ENCODE results near the gene SLC26A8. TPM values are rescaled to one million over a fixed set of nuclear protein-coding genes. Genes with fewer than 3 reads are reported as not detected.
"Not testable (repeated sequence)": the region's sequence is repeated elsewhere in the genome, so short reads cannot be mapped to it uniquely, and the experiment has no call there.

Gene SLC26A8
- total RNA-seq, 1 experiment from 2014 or later = 1.8 TPM

DNA sequence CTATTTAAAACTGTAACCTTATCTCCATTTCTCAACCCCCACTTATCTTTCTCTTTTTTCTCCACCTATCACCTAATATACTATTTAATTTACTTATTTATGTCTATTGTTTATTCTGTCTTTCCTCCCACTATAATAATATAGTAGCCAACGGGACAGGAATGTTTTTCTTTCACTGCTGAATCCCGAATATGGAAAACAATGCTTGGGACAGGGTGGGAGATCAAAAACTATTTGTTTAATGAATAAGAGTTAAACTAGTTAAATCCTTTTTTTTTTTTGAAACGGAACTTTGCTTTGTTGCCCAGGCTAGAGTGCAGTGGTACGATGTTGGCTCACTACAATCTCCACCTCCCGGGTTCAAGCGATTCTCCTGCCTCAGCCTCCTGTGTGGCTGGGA is 109.9 kb downstream of the SLC26A8 start:
- peaks cover 18% of the 10 kb centered on the region for H3K9me3 ChIP-seq
- BruUV-seq (replicated peaks) = no TSS peak
- H3K36me3 Mint-ChIP-seq (ENCODE audit: insufficient read depth, unreplicated experiment) = peaks cover 81% of the 10 kb centered on the region
- peaks cover 12% of the 10 kb centered on the region for H3K4me1 Mint-ChIP-seq (ENCODE audit: low read depth, unreplicated experiment)
- no peaks in the 10 kb centered on the region for H3K9me3 Mint-ChIP-seq (ENCODE audit: unreplicated experiment)
- ChIA-PET CTCF (no interaction called here), POLR2A (no interaction called here)
- H3K27ac Mint-ChIP-seq (ENCODE audit: unreplicated experiment) = no peak overlapping the region
- no peaks in the 10 kb centered on the region for H3K27me3 ChIP-seq (replicated peaks; ENCODE audit: control insufficient read depth, insufficient read depth, low read length)
- intact Hi-C loops (cut with micrococcal nuclease; ENCODE audit: unreplicated experiment) = no loop called here
- no peak overlapping the region for H3K4me3 ChIP-seq (ENCODE audit: low read depth, low read length)
- peaks cover 5% of the 10 kb centered on the region; the same call in 1 of the 2 replicates for H3K4me1 ChIP-seq
- H3K36me3 ChIP-seq (ENCODE audit: control insufficient read depth, insufficient read depth, low read length) = peaks cover 6% of the 10 kb centered on the region
- no peak for TF ChIP-seq CTCF (IDR thresholded peaks at IDR 0.05; ENCODE audit: insufficient read depth in 1 of 2, low read depth in 1 of 2, low read length in 1 of 2, severe bottlenecking in 1 of 2, unreplicated experiment in 1 of 2)
- no peak for DNase-seq
- no peak overlapping the region for H3K4me3 Mint-ChIP-seq (ENCODE audit: unreplicated experiment)
- no peaks in the 10 kb centered on the region for H3K27me3 Mint-ChIP-seq (ENCODE audit: insufficient read depth, unreplicated experiment)

- H3K27ac Mint-ChIP-seq (ENCODE audit: unreplicated experiment) = no peak overlapping the region
- peaks cover 29% of the 10 kb centered on the region for H3K9me3 ChIP-seq
- ChIA-PET CTCF (no interaction called here), POLR2A (no interaction called here)
- H3K36me3 Mint-ChIP-seq (ENCODE audit: insufficient read depth, unreplicated experiment) = peaks cover 96% of the 10 kb centered on the region
- TF ChIP-seq CTCF (IDR thresholded peaks at IDR 0.05; ENCODE audit: insufficient read depth in 1 of 2, low read depth in 1 of 2, low read length in 1 of 2, severe bottlenecking in 1 of 2, unreplicated experiment in 1 of 2) = no peak
- H3K4me1 Mint-ChIP-seq (ENCODE audit: low read depth, unreplicated experiment) = peaks cover 7% of the 10 kb centered on the region
- intact Hi-C loops (cut with micrococcal nuclease; ENCODE audit: unreplicated experiment) = no loop called here
- no TSS peak for BruUV-seq (replicated peaks)
- H3K4me1 ChIP-seq = no peaks in the 10 kb centered on the region
- DNase-seq = no peak
- no peaks in the 10 kb centered on the region for H3K27me3 ChIP-seq (replicated peaks; ENCODE audit: control insufficient read depth, insufficient read depth, low read length)
- no peaks in the 10 kb centered on the region for H3K27me3 Mint-ChIP-seq (ENCODE audit: insufficient read depth, unreplicated experiment)
- H3K36me3 ChIP-seq (ENCODE audit: control insufficient read depth, insufficient read depth, low read length) = peaks cover 8% of the 10 kb centered on the region
- H3K9me3 Mint-ChIP-seq (ENCODE audit: unreplicated experiment) = peaks cover 7% of the 10 kb centered on the region
- H3K4me3 ChIP-seq (ENCODE audit: low read depth, low read length) = no peak overlapping the region
- no peak overlapping the region for H3K4me3 Mint-ChIP-seq (ENCODE audit: unreplicated experiment)
Observed at GRCh38 chr6:35911871-35912653, 112.4 kb downstream of the SLC26A8 start.

DNA sequence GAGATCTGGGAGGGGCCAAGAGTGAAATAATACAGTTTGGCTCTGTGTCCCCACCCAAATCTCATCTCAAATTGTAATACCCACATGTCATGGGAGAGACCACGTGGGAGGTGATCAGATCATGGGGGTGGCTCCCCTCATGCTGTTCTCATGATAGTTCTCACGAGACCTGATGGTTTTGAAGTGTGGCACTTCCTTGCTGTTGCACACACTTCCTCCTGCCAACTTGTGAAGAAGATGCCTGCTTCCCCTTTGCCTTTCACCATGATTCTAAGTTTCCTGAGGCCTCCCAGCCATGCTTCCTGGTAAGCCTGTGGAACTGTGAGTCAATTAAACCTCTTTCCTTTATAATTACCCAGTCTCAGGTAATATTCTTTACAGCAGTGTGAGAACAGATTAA is 114.9 kb downstream of the SLC26A8 start:
- H3K27me3 ChIP-seq (replicated peaks; ENCODE audit: control insufficient read depth, insufficient read depth, low read length); POLR2A ChIA-PET; H3K27me3 Mint-ChIP-seq (ENCODE audit: insufficient read depth, unreplicated experiment); CTCF ChIA-PET; H3K36me3 ChIP-seq (ENCODE audit: control insufficient read depth, insufficient read depth, low read length); H3K4me3 ChIP-seq (ENCODE audit: low read depth, low read length); H3K9me3 Mint-ChIP-seq (ENCODE audit: unreplicated experiment); intact Hi-C loops (cut with micrococcal nuclease; ENCODE audit: unreplicated experiment); BruUV-seq (replicated peaks); H3K4me1 ChIP-seq; DNase-seq; H3K4me3 Mint-ChIP-seq (ENCODE audit: unreplicated experiment); H3K4me1 Mint-ChIP-seq (ENCODE audit: low read depth, unreplicated experiment): not testable (repeated sequence)
- H3K9me3 ChIP-seq = peaks cover 29% of the 10 kb centered on the region
- peak overlapping the region; percentile 3 for H3K27ac Mint-ChIP-seq (ENCODE audit: unreplicated experiment)
- peaks cover 82% of the 10 kb centered on the region for H3K36me3 Mint-ChIP-seq (ENCODE audit: insufficient read depth, unreplicated experiment)

GRCh38 chr6:35908753-35909401 is 115.6 kb downstream of the SLC26A8 start:
- peaks cover 81% of the 10 kb centered on the region for H3K36me3 Mint-ChIP-seq (ENCODE audit: insufficient read depth, unreplicated experiment)
- H3K9me3 ChIP-seq = peaks cover 29% of the 10 kb centered on the region
- BruUV-seq (replicated peaks); intact Hi-C loops (cut with micrococcal nuclease; ENCODE audit: unreplicated experiment); H3K4me3 Mint-ChIP-seq (ENCODE audit: unreplicated experiment); H3K4me1 ChIP-seq; H3K27me3 ChIP-seq (replicated peaks; ENCODE audit: control insufficient read depth, insufficient read depth, low read length); CTCF ChIA-PET; H3K27ac Mint-ChIP-seq (ENCODE audit: unreplicated experiment); H3K4me3 ChIP-seq (ENCODE audit: low read depth, low read length); POLR2A ChIA-PET; H3K9me3 Mint-ChIP-seq (ENCODE audit: unreplicated experiment); H3K4me1 Mint-ChIP-seq (ENCODE audit: low read depth, unreplicated experiment); H3K36me3 ChIP-seq (ENCODE audit: control insufficient read depth, insufficient read depth, low read length); H3K27me3 Mint-ChIP-seq (ENCODE audit: insufficient read depth, unreplicated experiment): not testable (repeated sequence)
- DNase-seq = peak in 1 of 2 experiments; percentile 24

Measured in Caco-2 (cell line).